Germinal center (tissue), 1 donor: Measurements from ENCODE around the gene CENPF.
"Not testable (repeated sequence)": the region's sequence is repeated elsewhere in the genome, so short reads cannot be mapped to it uniquely, and the experiment has no call there.

Source experiments
- DNase-seq: peaks from one replicate; pipeline ENCODE4 v3.0.0; 2012; ENCODE audit warnings: mixed read lengths, low spot score

The CENPF gene

GRCh38 chr1:214658785-214659184, 55.8 kb downstream of the CENPF start:
- no peak for DNase-seq

DNA sequence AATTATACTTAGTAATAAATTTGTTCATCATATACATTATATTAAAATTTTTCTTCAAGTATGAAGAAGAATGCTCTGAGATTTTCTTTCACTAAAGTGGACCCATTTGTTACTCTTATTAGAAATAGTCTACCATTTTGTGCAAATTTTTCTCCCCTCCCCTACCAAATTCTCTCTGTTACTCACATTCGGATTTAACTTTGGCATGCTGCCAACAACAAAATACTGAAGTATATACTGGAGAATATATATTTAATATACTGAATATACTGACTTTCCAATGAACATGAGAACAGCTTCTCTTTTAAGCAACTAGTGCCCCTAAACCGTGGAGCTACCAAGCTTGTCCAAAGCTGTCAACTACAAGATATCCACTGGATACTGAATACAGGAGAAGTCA, 57.2 kb downstream of the CENPF start:
- no peak for DNase-seq

DNA sequence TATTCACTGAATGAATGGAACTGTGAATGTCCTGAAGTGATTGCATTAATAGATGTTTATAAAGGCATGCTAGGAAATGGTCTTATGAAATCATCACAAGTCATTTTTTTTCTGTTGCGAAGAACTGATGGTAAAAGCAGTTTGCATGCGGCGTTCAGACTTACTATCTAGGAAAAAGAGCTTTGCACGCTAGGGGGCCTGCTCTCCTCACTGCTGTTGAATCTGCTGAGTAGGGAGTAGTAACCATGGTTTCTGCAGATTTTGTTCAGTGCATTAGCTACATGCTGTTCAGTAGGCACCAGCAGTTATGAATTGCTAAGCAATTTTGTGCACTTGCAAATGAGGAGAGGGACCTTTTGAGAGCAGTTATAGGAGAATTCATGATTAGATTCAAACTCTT, 57.9 kb downstream of the CENPF start:
- DNase-seq = no peak

DNA sequence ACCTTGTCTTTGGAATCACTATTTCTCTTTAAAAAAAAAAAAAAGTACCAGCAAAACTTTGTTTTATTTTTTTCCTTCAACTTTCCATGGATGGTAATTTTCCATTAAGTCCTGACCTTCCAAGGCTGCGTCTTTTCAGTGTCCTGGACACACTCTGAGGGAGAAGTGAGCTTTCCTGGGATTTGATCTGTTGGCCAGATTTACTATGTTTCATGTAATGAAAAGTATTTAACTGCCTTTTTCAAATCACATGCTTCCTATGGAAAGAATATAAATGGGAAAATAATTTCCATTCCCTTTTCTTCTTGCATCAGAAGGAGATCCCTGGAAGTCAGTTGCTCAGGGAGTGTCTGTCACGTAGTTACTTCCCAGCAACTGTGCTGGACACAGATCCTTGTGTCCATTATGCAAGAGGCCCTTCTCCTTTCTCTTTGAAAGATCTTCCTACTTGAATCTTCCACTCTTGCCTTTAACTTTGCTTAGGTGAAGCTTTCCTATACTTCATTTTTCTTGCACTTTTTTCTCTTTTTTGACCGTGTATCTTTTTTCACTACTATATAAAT, 59.3 kb downstream of the CENPF start:
- no peak for DNase-seq

GRCh38 chr1:214664651-214665433, 61.8 kb downstream of the CENPF start:
- DNase-seq = no peak

- no peak for DNase-seq
Measured at GRCh38 chr1:214665606-214666110, 62.7 kb downstream of the CENPF start.

- DNase-seq = no peak
Measured at GRCh38 chr1:214666674-214667073, 63.7 kb downstream of the CENPF start.

GRCh38 chr1:214670098-214670497, 67.1 kb downstream of the CENPF start:
- DNase-seq = no peak

DNA sequence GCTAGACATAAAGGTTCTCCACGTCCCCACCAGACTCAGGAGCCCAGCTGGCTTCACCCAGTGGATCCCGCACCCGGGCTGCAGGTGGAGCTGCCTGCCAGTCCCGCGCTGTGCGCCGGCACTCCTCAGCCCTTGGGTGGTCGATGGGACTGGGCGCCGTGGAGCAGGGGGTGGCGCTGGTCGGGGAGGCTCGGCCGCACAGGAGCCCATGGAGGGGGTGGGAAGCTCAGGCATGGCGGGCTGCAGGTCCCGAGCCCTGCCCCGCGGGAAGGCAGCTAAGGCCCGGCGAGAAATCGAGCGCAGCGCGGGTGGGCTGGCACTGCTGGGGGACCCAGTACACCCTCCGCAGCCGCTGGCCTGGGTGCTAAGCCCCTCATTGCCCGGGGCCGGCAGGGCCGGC, 70.0 kb downstream of the CENPF start:
- not testable (repeated sequence) for DNase-seq

DNA sequence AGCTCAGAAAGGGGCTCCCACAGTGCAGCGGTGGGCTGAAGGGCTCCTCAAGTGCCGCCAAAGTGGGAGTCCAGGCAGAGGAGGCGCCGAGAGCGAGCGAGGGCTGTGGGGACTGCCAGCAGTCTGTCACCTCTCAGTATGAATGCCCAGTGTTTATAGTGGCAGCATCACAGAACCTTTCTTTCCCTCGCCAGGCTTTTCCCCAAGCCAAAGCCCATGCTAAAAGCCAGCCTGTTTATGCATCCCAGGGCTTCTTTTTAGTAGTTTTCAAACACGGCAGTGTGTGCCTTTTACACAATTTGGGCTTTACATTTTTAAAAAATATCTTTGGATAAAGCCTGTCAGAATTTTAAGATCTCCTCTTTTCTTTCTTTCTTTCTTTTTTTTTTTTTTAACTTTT, 70.6 kb downstream of the CENPF start:
- DNase-seq = no peak

GRCh38 chr1:214675524-214675923, 72.5 kb downstream of the CENPF start:
- not testable (repeated sequence) for DNase-seq

GRCh38 chr1:214676747-214677146, 73.8 kb downstream of the CENPF start:
- no peak for DNase-seq

GRCh38 chr1:214677945-214678344, 75.0 kb downstream of the CENPF start:
- DNase-seq = no peak

GRCh38 chr1:214678386-214678785, 75.4 kb downstream of the CENPF start:
- no peak for DNase-seq

GRCh38 chr1:214683621-214684020, 80.6 kb downstream of the CENPF start:
- no peak for DNase-seq

- DNase-seq = no peak
Measured at GRCh38 chr1:214685906-214686305, 82.9 kb downstream of the CENPF start.

- no peak for DNase-seq
Measured at GRCh38 chr1:214686497-214686896, 83.5 kb downstream of the CENPF start.

DNA sequence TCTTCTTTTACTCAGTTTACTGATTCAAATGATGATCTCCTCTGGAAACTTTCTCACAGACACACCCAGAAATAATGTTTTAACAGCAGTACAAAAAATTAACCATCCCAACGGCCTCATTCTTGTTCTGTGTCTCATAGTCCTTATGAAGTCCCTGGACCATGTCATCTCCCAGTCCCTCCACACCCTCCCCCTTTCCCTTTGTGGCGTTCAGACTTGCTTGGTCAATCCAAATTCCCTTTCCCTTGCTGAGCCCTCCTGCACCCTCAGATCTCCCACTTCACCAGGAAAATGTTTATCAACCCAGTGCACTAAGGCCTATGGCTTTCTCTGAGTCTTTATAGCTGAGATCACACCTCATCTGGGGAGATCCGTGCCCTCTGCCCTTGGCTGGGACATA, 85.9 kb downstream of the CENPF start:
- no peak for DNase-seq

- no peak for DNase-seq
Measured at GRCh38 chr1:214694769-214695168, 91.8 kb downstream of the CENPF start.

GRCh38 chr1:214698559-214698958, 95.6 kb downstream of the CENPF start:
- no peak for DNase-seq

DNA sequence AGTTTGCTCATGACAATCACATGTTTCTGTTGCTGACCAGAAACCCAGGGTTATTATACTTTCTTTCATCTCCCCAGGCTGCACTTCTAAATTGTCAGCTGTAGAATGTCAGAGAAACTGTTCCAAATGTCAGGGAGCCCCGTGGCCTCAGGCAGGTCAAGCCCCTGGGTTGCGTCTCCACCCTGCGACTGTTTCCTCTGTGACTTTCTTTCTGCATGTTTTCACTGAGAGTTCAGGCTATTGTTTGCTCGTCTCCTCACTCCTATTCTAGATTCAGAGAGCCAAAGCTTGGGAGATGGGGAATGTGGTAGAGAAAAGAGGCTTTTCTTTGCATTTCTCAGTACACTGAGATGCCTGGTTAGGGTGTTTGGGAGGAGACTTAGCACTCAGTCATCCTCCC, 97.4 kb downstream of the CENPF start:
- DNase-seq = no peak

DNA sequence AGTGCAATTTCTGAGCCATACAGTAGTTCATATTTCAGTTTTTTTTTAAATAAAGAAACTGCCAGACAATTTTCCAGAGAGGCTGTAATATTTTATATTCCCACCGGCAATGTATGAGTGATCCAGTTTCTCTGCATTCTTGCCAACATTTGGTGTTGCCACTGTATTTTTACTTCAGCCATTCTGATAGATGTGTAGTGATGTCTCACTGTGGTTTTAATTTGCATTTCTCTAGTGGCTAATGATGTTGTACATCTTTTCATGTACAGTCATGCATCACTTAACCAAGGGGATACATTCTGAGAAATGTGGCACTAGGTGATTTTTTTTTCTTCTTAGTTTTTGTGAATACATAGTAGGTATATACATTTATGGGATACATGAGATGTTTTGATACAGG, 99.6 kb downstream of the CENPF start:
- DNase-seq = no peak

DNA sequence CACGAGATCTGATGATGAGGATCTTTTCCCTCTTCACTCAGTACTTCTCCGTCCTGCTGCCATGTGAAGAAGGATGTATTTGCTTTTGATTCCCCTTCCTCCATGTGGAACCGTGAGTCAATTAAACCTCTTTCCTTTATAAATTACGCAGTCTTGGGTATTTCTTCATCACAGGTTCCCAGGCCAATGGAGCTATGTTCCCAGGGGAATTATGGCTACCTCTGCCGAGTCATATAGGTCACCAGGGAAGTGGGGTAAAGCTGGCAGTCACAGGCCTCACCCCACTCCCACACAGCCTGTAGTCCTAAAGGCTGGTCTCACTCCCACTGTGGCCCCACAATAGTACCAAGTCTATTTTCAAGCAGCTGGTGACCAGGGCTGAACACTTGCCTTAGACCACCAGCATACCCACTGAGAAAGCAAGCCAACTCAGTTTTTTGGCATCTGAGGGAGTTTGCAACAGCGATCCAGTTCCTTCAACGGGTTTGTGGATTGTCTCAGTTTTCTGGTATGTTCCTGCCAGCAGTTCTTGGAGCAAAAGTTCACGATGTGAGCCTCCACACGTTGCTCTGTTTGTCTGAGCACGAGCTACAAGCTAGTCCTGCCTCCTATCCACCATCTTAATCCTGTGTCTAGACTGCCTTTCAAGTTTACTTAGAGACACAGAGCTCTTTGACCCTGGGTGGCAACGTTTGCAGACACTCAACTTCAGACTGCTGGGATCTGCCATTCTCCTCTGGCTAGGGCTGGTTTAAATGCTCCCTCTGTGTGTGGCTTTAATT, 104.5 kb downstream of the CENPF start:
- no peak for DNase-seq
